ENCODE measurements around the gene TMEM120B.

Gene TMEM120B

DNA sequence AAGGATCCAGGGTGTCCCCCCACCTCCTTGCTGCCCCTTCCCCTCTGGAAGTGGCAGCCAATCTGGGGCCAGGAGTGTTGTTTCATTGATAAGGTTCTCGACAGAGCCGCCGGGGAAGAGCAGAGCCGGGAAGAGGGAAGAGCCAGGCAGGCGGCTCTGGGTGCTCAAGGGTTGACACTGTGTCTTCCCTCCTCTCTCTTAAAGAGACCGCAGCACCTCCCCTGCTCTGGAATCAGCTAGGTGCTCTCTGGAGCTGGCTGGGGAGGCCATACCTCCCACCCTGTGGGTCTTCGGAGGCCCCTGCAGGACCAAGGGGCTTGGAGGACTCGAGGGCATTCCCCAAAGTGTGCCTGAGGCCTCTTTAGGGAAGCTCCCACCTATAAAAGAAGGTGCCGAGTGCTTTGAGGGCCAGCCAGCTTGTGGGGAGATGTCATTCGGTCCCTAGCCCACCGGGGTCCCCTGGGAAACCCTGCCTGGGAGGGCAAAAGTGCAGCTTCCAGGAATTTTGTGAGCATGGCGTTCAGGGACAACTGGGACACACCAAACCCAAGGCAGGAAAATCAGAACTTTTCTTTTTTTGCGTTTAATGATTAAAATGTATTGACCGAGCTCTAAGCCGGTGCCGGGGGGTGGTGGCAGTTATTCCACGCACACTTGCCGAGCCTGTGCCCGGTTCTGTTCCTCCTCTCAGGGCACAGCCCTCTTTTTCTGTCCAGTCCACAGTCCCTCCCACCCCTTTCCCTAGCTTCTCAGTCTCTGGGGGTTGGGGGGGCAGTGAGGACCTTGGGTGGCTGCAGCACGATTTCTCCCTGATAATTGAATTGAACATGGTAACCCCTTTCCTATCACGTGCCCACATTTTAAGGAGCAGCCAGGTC lies 94.2 kb downstream of the TMEM120B start:
- in situ Hi-C loops (cut with HindIII; ENCODE audit: low sequenced_read_pairs) = no loop called here
- DNase-seq (ENCODE audit: low read depth) = no peak
- TF ChIP-seq, protein P1, sequence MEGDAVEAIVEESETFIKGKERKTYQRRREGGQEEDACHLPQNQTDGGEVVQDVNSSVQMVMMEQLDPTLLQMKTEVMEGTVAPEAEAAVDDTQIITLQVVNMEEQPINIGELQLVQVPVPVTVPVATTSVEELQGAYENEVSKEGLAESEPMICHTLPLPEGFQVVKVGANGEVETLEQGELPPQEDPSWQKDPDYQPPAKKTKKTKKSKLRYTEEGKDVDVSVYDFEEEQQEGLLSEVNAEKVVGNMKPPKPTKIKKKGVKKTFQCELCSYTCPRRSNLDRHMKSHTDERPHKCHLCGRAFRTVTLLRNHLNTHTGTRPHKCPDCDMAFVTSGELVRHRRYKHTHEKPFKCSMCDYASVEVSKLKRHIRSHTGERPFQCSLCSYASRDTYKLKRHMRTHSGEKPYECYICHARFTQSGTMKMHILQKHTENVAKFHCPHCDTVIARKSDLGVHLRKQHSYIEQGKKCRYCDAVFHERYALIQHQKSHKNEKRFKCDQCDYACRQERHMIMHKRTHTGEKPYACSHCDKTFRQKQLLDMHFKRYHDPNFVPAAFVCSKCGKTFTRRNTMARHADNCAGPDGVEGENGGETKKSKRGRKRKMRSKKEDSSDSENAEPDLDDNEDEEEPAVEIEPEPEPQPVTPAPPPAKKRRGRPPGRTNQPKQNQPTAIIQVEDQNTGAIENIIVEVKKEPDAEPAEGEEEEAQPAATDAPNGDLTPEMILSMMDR (IDR thresholded peaks at IDR 0.05; ENCODE audit: low read depth, low read length, missing control alignments) = no peak

DNA sequence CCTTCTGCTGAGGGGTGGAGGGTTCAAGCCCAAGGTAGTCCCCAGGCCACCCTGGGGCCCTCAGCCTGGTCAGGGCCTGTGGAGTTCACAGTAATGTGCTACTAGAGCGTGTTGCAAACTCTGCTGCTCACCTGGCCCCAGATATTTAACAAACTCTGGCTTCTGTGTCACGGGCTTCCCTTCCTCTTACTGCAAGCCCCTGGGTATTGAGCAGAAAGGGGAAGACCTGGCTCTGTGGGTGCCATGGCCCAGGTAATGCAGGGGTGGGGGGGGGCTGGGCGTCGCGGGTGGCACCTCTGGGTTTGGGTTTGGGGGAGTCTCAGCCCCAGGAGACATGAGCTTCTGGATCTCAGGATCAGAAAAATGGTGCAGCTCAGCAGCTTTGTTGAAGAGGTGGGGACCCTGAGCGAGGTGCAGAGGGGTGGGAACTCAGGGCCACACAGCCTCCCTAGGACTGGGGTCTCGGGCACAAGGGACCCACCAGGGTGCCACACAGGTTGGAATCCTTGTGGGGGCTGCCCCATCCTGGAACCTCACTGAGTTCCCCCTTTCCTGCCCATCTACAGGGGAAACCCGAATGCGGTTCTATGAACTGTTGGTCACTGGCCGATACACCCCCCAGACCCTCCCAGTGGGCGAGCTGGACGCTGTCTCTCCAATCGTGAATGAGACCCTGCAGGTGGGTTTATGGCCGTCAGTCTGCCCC lies 95.2 kb downstream of the TMEM120B start:
- DNase-seq (ENCODE audit: low read depth) = no peak
- no peak overlapping the region for H3K4me3 ChIP-seq (ENCODE audit: low read depth, low read length)
- in situ Hi-C loops (cut with HindIII; ENCODE audit: low sequenced_read_pairs) = no loop called here
- TF ChIP-seq, protein P1 (IDR thresholded peaks at IDR 0.05; ENCODE audit: low read depth, low read length, missing control alignments) = no peak

More for the DNA sequence above, 94.2 kb downstream of the TMEM120B start:
- H3K4me3 ChIP-seq (ENCODE audit: low read depth, low read length) = peak overlapping the region; percentile 78

DNA sequence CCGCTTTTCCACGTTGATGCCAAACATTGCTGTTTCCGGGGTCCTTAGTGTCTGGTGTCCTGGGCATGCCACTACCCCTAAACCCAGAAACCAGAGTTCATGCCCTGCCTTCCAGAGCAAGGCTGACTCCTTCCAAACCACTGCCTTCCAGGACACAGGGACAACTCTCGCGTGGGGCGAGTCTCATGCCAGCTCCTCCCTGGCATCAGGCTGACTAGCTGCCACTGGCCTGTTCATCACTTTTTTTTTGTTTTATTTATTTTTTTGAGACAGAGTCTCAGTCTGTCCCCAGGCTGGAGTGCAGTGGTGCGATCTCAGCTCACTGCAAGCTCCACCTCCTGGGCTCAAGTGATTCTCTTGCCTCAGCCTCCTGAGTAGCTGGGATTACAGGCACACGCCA lies 96.1 kb downstream of the TMEM120B start:
- no peak overlapping the region for H3K4me3 ChIP-seq (ENCODE audit: low read depth, low read length)
- TF ChIP-seq, protein P1 (IDR thresholded peaks at IDR 0.05; ENCODE audit: low read depth, low read length, missing control alignments) = no peak
- in situ Hi-C loops (cut with HindIII; ENCODE audit: low sequenced_read_pairs) = no loop called here
- DNase-seq (ENCODE audit: low read depth) = no peak

DNA sequence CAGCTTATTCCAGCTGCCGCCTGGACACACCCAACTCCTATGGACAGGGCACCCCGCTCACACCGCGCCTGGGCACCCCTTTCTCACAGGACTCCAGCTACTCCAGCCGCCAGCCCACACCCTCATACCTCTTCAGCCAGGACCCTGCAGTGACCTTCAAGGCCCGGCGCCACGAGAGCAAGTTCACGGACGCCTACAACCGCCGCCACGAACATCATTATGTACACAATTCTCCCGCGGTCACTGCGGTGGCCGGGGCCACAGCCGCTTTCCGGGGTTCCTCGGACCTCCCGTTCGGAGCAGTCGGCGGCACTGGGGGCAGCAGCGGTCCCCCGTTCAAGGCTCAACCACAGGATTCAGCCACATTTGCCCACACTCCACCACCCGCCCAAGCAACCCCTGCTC lies 97.2 kb downstream of the TMEM120B start:
- TF ChIP-seq, protein P1 (IDR thresholded peaks at IDR 0.05; ENCODE audit: low read depth, low read length, missing control alignments) = no peak
- H3K4me3 ChIP-seq (ENCODE audit: low read depth, low read length) = no peak overlapping the region
- in situ Hi-C loops (cut with HindIII; ENCODE audit: low sequenced_read_pairs) = no loop called here
- no peak for DNase-seq (ENCODE audit: low read depth)

DNA sequence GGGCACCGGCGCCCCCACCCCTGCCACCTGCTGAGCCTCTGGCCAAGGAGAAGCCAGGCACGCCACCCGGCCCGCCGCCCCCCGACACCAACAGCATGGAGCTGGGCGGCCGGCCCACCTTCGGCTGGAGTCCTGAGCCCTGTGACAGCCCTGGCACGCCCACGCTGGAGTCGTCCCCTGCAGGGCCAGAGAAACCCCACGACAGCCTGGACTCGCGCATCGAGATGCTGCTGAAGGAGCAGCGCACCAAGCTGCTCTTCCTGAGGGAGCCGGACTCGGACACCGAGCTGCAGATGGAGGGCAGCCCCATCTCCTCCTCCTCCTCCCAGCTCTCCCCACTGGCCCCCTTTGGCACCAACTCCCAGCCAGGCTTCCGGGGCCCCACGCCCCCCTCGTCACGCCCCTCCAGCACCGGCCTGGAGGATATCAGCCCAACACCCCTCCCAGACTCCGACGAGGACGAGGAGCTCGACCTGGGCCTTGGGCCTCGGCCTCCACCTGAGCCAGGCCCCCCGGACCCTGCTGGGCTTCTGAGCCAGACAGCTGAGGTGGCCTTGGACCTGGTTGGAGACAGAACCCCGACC lies 97.8 kb downstream of the TMEM120B start:
- in situ Hi-C loops (cut with HindIII; ENCODE audit: low sequenced_read_pairs) = no loop called here
- no peak overlapping the region for H3K4me3 ChIP-seq (ENCODE audit: low read depth, low read length)

More for the DNA sequence above, 97.8 kb downstream of the TMEM120B start:
- no peak for DNase-seq (ENCODE audit: low read depth)
- TF ChIP-seq, protein P1 (IDR thresholded peaks at IDR 0.05; ENCODE audit: low read depth, low read length, missing control alignments) = no peak

Data from astrocyte of the cerebellum (primary cell).